Kidney (tissue), 14 donors: ENCODE data around the gene EFEMP1. TPM values are rescaled to one million over a fixed set of nuclear protein-coding genes. Genes with fewer than 3 reads are reported as not detected.

Experiments
- DNase-seq, 5 donors: peaks; one replicate each; pipeline ENCODE4 v3.0.0-alpha.2; 2013 to 2020
- FAIRE-seq: peaks from 2 replicates; lab custom pipeline; 2012; peaks lifted over from hg19 to GRCh38; lab: Jason Lieb, UNC
- H3K27ac ChIP-seq, 2 donors: one replicate each; pipeline ENCODE4 v1.7.0; 2013; ENCODE audit warnings: low read depth in 2 of 2, low read length in 2 of 2, inconsistent platforms in 1 of 2
- H3K27me3 ChIP-seq: one replicate; pipeline ENCODE4 v1.7.1; 2013; ENCODE audit warnings: low read length, inconsistent platforms; ENCODE audit not compliant: control insufficient read depth, insufficient read depth
- H3K36me3 ChIP-seq, 3 donors: one replicate each; pipeline versions ENCODE4 v1.7.0 to v1.7.1; 2013; ENCODE audit warnings: low read length in 3 of 3, control low read depth in 1 of 3, inconsistent platforms in 1 of 3; ENCODE audit not compliant: insufficient read depth in 3 of 3, control insufficient read depth in 2 of 3
- H3K4me1 ChIP-seq, 3 donors: one replicate each; pipeline versions ENCODE4 v1.7.0 to v1.7.1; 2013; ENCODE audit warnings: low read length in 3 of 3, inconsistent platforms in 1 of 3, low read depth in 1 of 3; ENCODE audit not compliant: control insufficient read depth in 2 of 3, insufficient read depth in 2 of 3
- H3K4me3 ChIP-seq, 3 donors: one replicate each; pipeline versions ENCODE4 v1.7.0 to v1.8.1; 2013; ENCODE audit warnings: low read length in 3 of 3, control low read depth in 1 of 3, inconsistent platforms in 1 of 3
- H3K9ac ChIP-seq, 3 donors: one replicate each; pipeline versions ENCODE4 v1.7.0 to v1.7.1; 2013; ENCODE audit warnings: low read length in 3 of 3, control low read depth in 1 of 3, inconsistent platforms in 1 of 3
- H3K9me3 ChIP-seq, 3 donors: one replicate each; pipeline versions ENCODE4 v1.7.0 to v1.7.1; 2013; ENCODE audit warnings: low read length in 3 of 3, control low read depth in 1 of 3, inconsistent platforms in 1 of 3; ENCODE audit not compliant: control insufficient read depth in 2 of 3, insufficient read depth in 1 of 3
- CTCF ChIP-seq: IDR thresholded peaks from 3 replicates; pipeline ENCODE4 v1.5.1; 2012; ENCODE audit warnings: mild to moderate bottlenecking, moderate library complexity, borderline replicate concordance; ENCODE audit not compliant: insufficient read depth; ENCODE audit errors: extremely low read depth
- intact Hi-C: fragments of 100-400 bp; cut with DNase I; formaldehyde crosslinking; loops from one replicate; pipeline ENCODE4 v1.11.1; 2022
- polyA plus RNA-seq: library from polyadenylated mRNA; stranded (reverse); fragments of 350-450 nt; fragmentation: Illumina TruSeq; extraction: RNeasy Lipid Tissue Mini Kit (QIAGEN cat#74804); gene quantifications from one replicate; pipeline ENCODE4 v1.2.3, GENCODE V29; 2014; ENCODE audit warnings: low read depth, low replicate concordance; ENCODE audit not compliant: insufficient read depth
- total RNA-seq: library from RNA; stranded (reverse); fragmentation: NEBNext Ultra II Directional; extraction: Animal tissue kit (Norgen Biotek cat#: 25700); gene quantifications from one replicate; pipeline ENCODE4 v1.2.1, GENCODE V29; 2021
- donor health status: control.
- donor health status: control.
- donor health status: control.
- donor health status: control.
- donor health status: control.
- donor health status: DM: yes; HTN: yes; CAD: no.
- donor health status: Normal renal cell carcinoma (clear cell type).

The EFEMP1 gene
- total and polyA plus RNA-seq, 2 donors from 2014 or later: 68.4 to 171 TPM

GRCh38 chr2:55919574-55919973 is 4.0 kb downstream of the EFEMP1 start:
- H3K27ac ChIP-seq: no peak overlapping the region
- no peaks in the 10 kb centered on the region for H3K9me3 ChIP-seq
- no peak overlapping the region for H3K4me3 ChIP-seq
- TF ChIP-seq CTCF: no peak
- no peak for FAIRE-seq
- no peak for DNase-seq
- intact Hi-C loops: no loop called here
- H3K36me3 ChIP-seq: no peaks in the 10 kb centered on the region
- no peak overlapping the region for H3K9ac ChIP-seq
- peaks cover 0 to 3% (median 0%) of the 10 kb centered on the region in 3 donors for H3K4me1 ChIP-seq
- no peaks in the 10 kb centered on the region for H3K27me3 ChIP-seq

GRCh38 chr2:55918856-55919255 is 4.7 kb downstream of the EFEMP1 start:
- Histone ChIP-seq H3K27me3 (no peaks in the 10 kb centered on the region), H3K9ac (no peak overlapping the region), H3K4me3 (no peak overlapping the region), H3K4me1 (peaks cover 0 to 3% (median 0%) of the 10 kb centered on the region in 3 donors), H3K36me3 (no peaks in the 10 kb centered on the region), H3K9me3 (no peaks in the 10 kb centered on the region), H3K27ac (no peak overlapping the region)
- no peak for TF ChIP-seq CTCF
- intact Hi-C loops: no loop called here
- FAIRE-seq: no peak
- no peak for DNase-seq

GRCh38 chr2:55917713-55918390 is 5.7 kb downstream of the EFEMP1 start:
- H3K4me1 ChIP-seq: no peaks in the 10 kb centered on the region
- no peak overlapping the region for H3K4me3 ChIP-seq
- no peak for DNase-seq
- no peaks in the 10 kb centered on the region for H3K36me3 ChIP-seq
- no peak for TF ChIP-seq CTCF
- no peaks in the 10 kb centered on the region for H3K9me3 ChIP-seq
- FAIRE-seq: no peak
- intact Hi-C loops: no loop called here
- H3K27ac ChIP-seq: no peak overlapping the region
- no peak overlapping the region for H3K9ac ChIP-seq
- no peaks in the 10 kb centered on the region for H3K27me3 ChIP-seq
